HEK293 (cell line): Measurements from ENCODE around the gene IGF2BP2.

Source experiments
- CTCF ChIA-PET: fragments of 350-600 bp; formaldehyde crosslinking; extraction: SDS; loops from one replicate; lab custom pipeline; 2021; ENCODE audit warnings: antibody characterized with exemption; lab: Yijun Ruan, JAX
- POLR2A ChIA-PET: fragments of 300-600 bp; formaldehyde crosslinking; extraction: SDS; loops from one replicate; lab custom pipeline; 2020; ENCODE audit warnings: antibody characterized with exemption, inconsistent platforms; lab: Yijun Ruan, JAX
- H3K27ac ChIP-seq: fragments of 200-500 bp; sonication (Bioruptor generic); 2 replicates; pipeline ENCODE4 v1.5.1; 2014; ENCODE audit warnings: low read depth, low read length, control low read depth, inconsistent platforms; ENCODE audit errors: extremely low read depth
- H3K36me3 ChIP-seq, 2 experiments: fragments of 200-500 bp in 1 of 2; sonication (Bioruptor generic) in 1 of 2; 1 replicate in 1 of 2; 2 replicates in 1 of 2; pipeline ENCODE4 v1.5.1; 2014 to 2017; ENCODE audit warnings: inconsistent platforms in 2 of 2, low read length in 2 of 2; ENCODE audit not compliant: control insufficient read depth in 2 of 2, insufficient read depth in 1 of 2
- H3K4me1 ChIP-seq: fragments of 200-500 bp; sonication (Bioruptor generic); 2 replicates; pipeline ENCODE4 v1.5.1; 2014; ENCODE audit warnings: mild to moderate bottlenecking, low read length, inconsistent platforms; ENCODE audit not compliant: control insufficient read depth, insufficient read depth
- H3K4me3 ChIP-seq: 2 replicates; pipeline ENCODE4 v1.5.1; 2011; ENCODE audit warnings: low read depth, mild to moderate bottlenecking, control low read depth, low read length, moderate library complexity
- H3K9me3 ChIP-seq: fragments of 200-500 bp; sonication (Bioruptor generic); 2 replicates; pipeline ENCODE4 v1.5.1; 2014; ENCODE audit warnings: low read depth, low read length, inconsistent platforms; ENCODE audit not compliant: control insufficient read depth, insufficient read depth
- GLI4 ChIP-seq: fragments of 450-650 bp; formaldehyde crosslinking; IDR thresholded peaks from 2 replicates; pipeline ENCODE4 v1.5.1; 2016; ENCODE audit warnings: missing biosample characterization, missing genetic modification characterization
- GLIS2 ChIP-seq: fragments of 450-650 bp; formaldehyde crosslinking; IDR thresholded peaks from 2 replicates; pipeline ENCODE4 v1.5.1; 2016; ENCODE audit warnings: missing biosample characterization, missing genetic modification characterization
- HIC1 ChIP-seq: fragments of 450-650 bp; formaldehyde crosslinking; IDR thresholded peaks from 2 replicates; pipeline ENCODE4 v1.5.1; 2016; ENCODE audit warnings: missing biosample characterization, missing genetic modification characterization
- PBX3 ChIP-seq: sonication (generic); formaldehyde crosslinking; IDR thresholded peaks from 2 replicates; pipeline ENCODE4 v1.8.1; 2022; ENCODE audit warnings: mild to moderate bottlenecking, moderate library complexity, missing genetic modification reagents
- SETDB1 ChIP-seq: IDR thresholded peaks from one replicate; pipeline ENCODE4 v1.6.1; 2017; ENCODE audit warnings: mild to moderate bottlenecking, low read length, moderate library complexity, mixed read lengths; ENCODE audit not compliant: insufficient read length
- TCF7L2 ChIP-seq: IDR thresholded peaks from 2 replicates; pipeline ENCODE4 v1.6.1; 2011; ENCODE audit warnings: low read depth, mild to moderate bottlenecking, inconsistent platforms, low read length, moderate library complexity, borderline replicate concordance
- TRIM28 ChIP-seq: IDR thresholded peaks from 2 replicates; pipeline ENCODE4 v1.6.1; 2011; ENCODE audit warnings: low read length, control low read depth, borderline replicate concordance
- ZBTB11 ChIP-seq: fragments of 450-650 bp; formaldehyde crosslinking; conservative IDR thresholded peaks from 2 replicates; pipeline ENCODE4 v1.5.1; 2016; ENCODE audit warnings: low read depth, missing biosample characterization, missing genetic modification characterization
- ZBTB26 ChIP-seq: fragments of 450-650 bp; formaldehyde crosslinking; optimal IDR thresholded peaks from 2 replicates; pipeline ENCODE3; 2016; ENCODE audit warnings: missing biosample characterization, mild to moderate bottlenecking, missing genetic modification characterization
- ZFHX2 ChIP-seq: fragments of 450-650 bp; formaldehyde crosslinking; conservative IDR thresholded peaks from 2 replicates; pipeline ENCODE4 v1.5.1; 2016; ENCODE audit warnings: missing biosample characterization, missing genetic modification characterization
- ZNF174 ChIP-seq: fragments of 450-650 bp; formaldehyde crosslinking; IDR thresholded peaks from 2 replicates; pipeline ENCODE4 v1.5.0; 2017; ENCODE audit warnings: missing biosample characterization, mild to moderate bottlenecking, missing genetic modification characterization
- ZNF280D ChIP-seq: fragments of 450-650 bp; formaldehyde crosslinking; IDR thresholded peaks from 2 replicates; pipeline ENCODE4 v1.5.1; 2016; ENCODE audit warnings: missing biosample characterization, missing genetic modification characterization
- ZNF335 ChIP-seq: fragments of 450-650 bp; formaldehyde crosslinking; conservative IDR thresholded peaks from 2 replicates; pipeline ENCODE4 v1.5.1; 2016; ENCODE audit warnings: missing biosample characterization, missing genetic modification characterization
- ZNF449 ChIP-seq: fragments of 450-650 bp; formaldehyde crosslinking; IDR thresholded peaks from 2 replicates; pipeline ENCODE4 v1.5.1; 2017; ENCODE audit warnings: missing biosample characterization, mild to moderate bottlenecking, missing genetic modification characterization, moderate library complexity
- ZNF473 ChIP-seq: fragments of 450-650 bp; formaldehyde crosslinking; IDR thresholded peaks from 2 replicates; pipeline ENCODE4 v1.5.1; 2017; ENCODE audit warnings: missing biosample characterization, missing genetic modification characterization
- ZNF521 ChIP-seq: fragments of 450-650 bp; formaldehyde crosslinking; IDR thresholded peaks from 2 replicates; pipeline ENCODE4 v1.5.1; 2017; ENCODE audit warnings: missing biosample characterization, mild to moderate bottlenecking, missing genetic modification characterization
- ZNF629 ChIP-seq: fragments of 450-650 bp; formaldehyde crosslinking; IDR thresholded peaks from 2 replicates; pipeline ENCODE4 v1.5.1; 2017; ENCODE audit warnings: missing biosample characterization, missing genetic modification characterization
- TF ChIP-seq, protein P1 (sequence below): fragments of 450-650 bp; formaldehyde crosslinking; IDR thresholded peaks from 2 replicates; pipeline ENCODE4 v1.5.1; 2016; ENCODE audit warnings: missing biosample characterization, missing genetic modification characterization, borderline replicate concordance

IGF2BP2 gene

GRCh38 chr3:185857208-185857607 lies 32.4 kb upstream of the IGF2BP2 start:
- ChIA-PET POLR2A (no interaction called here), CTCF (no interaction called here)
- Histone ChIP-seq H3K36me3 (no peaks in the 10 kb centered on the region), H3K9me3 (no peaks in the 10 kb centered on the region), H3K4me1 (no peaks in the 10 kb centered on the region), H3K27ac (no peak overlapping the region), H3K4me3 (no peak overlapping the region)
- TF ChIP-seq ZNF473 (tag by site-specific recombination) = no peak
- TF ChIP-seq TCF7L2 = no peak
- TF ChIP-seq, protein P1, sequence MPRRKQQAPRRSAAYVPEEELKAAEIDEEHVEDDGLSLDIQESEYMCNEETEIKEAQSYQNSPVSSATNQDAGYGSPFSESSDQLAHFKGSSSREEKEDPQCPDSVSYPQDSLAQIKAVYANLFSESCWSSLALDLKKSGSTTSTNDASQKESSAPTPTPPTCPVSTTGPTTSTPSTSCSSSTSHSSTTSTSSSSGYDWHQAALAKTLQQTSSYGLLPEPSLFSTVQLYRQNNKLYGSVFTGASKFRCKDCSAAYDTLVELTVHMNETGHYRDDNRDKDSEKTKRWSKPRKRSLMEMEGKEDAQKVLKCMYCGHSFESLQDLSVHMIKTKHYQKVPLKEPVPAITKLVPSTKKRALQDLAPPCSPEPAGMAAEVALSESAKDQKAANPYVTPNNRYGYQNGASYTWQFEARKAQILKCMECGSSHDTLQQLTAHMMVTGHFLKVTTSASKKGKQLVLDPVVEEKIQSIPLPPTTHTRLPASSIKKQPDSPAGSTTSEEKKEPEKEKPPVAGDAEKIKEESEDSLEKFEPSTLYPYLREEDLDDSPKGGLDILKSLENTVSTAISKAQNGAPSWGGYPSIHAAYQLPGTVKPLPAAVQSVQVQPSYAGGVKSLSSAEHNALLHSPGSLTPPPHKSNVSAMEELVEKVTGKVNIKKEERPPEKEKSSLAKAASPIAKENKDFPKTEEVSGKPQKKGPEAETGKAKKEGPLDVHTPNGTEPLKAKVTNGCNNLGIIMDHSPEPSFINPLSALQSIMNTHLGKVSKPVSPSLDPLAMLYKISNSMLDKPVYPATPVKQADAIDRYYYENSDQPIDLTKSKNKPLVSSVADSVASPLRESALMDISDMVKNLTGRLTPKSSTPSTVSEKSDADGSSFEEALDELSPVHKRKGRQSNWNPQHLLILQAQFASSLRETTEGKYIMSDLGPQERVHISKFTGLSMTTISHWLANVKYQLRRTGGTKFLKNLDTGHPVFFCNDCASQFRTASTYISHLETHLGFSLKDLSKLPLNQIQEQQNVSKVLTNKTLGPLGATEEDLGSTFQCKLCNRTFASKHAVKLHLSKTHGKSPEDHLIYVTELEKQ = no peak
- no peak for TF ChIP-seq TRIM28
- TF ChIP-seq HIC1 (tag by site-specific recombination) = no peak
- no peak for TF ChIP-seq ZNF449 (tag by site-specific recombination)
- TF ChIP-seq ZNF629 = no peak
- no peak for TF ChIP-seq ZBTB26 (tag by site-specific recombination)
- TF ChIP-seq GLI4 = no peak
- no peak for TF ChIP-seq ZBTB11 (tag by site-specific recombination)

DNA sequence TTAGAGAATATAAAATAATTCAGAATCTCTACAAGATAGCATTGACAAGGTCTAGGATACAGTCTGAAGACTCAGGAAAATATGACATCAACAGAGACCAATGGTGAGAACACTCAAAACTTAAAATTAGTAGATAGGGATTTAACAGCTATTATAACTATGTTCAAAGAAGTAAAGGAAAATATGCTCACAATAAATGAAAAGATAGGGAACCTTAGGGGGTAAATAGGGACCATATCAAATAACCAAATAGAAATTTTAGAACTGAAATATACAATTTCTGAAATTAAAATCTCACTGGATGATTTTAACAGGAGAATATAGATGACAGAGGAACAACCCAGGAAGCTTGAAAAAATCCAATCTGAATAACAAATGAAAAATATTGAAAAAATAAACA lies 31.8 kb upstream of the IGF2BP2 start:
- Histone ChIP-seq H3K27ac (no peak overlapping the region), H3K4me1 (no peaks in the 10 kb centered on the region), H3K4me3 (no peak overlapping the region), H3K9me3 (no peaks in the 10 kb centered on the region), H3K36me3 (no peaks in the 10 kb centered on the region)
- ChIA-PET POLR2A (no interaction called here), CTCF (interaction anchor here (0.7 to 0.8 kb wide), 2 partner anchors 10 to 88 kb away, joined by 3 to 7 read pairs; no protein-coding TSS in a partner anchor)
- no peak for TF ChIP-seq PBX3
- no peak for TF ChIP-seq ZFHX2 (tag by site-specific recombination)
- no peak for TF ChIP-seq ZNF521
- TF ChIP-seq TRIM28 = no peak
- 0 out of 2 replicates have a peak, but pooled peaks have one; percentile 66 for TF ChIP-seq ZNF280D (tag by site-specific recombination)
- no peak for TF ChIP-seq GLIS2
- no peak for TF ChIP-seq ZNF335 (tag by site-specific recombination)
- no peak for TF ChIP-seq ZNF174 (tag by site-specific recombination)
- peak; percentile 93 for TF ChIP-seq SETDB1
